Measurements from ENCODE around the gene PGA5.
"Not testable (repeated sequence)": the region's sequence is repeated elsewhere in the genome, so short reads cannot be mapped to it uniquely, and the experiment has no call there.

- TF ChIP-seq CTCF, POLR2AphosphoS5, EP300 (IDR thresholded peaks at IDR 0.05): not testable (repeated sequence)
These were observed 18.9 kb upstream of the PGA5 start, which contains the start of gene PGA4 for GRCh38 chr11:61222047-61222446.

All from upper lobe of left lung (tissue), 4 donors.